ENCODE measurements around the gene KCNIP4.

DNA sequence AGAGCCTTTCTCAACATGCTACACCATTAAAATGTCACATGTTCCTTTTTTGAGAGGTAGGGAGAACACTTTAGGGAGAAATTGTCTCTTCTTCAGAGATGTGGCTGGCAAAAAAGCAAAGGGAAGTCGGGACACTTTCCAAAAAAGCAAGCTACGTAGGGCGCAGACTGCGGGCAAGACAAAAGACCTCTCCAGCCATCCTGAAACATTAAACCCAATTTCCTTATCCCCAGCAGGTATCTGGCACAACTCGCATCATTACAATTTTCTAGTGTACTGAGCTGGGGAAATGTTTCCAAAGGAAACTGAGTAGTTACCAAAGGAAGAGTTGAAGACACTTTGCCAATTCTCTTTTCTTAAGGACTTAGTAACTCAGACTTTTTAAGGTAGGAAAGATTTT, 1132.3 kb downstream of the KCNIP4 start:
- no peak for TF ChIP-seq POLR2A (IDR thresholded peaks at IDR 0.05; ENCODE audit: control extremely low read depth in 1 of 2, low read depth in 2 of 2, low read length in 2 of 2)
- TF ChIP-seq, protein P1, sequence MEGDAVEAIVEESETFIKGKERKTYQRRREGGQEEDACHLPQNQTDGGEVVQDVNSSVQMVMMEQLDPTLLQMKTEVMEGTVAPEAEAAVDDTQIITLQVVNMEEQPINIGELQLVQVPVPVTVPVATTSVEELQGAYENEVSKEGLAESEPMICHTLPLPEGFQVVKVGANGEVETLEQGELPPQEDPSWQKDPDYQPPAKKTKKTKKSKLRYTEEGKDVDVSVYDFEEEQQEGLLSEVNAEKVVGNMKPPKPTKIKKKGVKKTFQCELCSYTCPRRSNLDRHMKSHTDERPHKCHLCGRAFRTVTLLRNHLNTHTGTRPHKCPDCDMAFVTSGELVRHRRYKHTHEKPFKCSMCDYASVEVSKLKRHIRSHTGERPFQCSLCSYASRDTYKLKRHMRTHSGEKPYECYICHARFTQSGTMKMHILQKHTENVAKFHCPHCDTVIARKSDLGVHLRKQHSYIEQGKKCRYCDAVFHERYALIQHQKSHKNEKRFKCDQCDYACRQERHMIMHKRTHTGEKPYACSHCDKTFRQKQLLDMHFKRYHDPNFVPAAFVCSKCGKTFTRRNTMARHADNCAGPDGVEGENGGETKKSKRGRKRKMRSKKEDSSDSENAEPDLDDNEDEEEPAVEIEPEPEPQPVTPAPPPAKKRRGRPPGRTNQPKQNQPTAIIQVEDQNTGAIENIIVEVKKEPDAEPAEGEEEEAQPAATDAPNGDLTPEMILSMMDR (IDR thresholded peaks at IDR 0.05; ENCODE audit: control extremely low read depth in 1 of 3, insufficient read depth in 1 of 3, low read depth in 1 of 3, low read length in 3 of 3) = no peak

All from H1 (cell line).